A549 (cell line): ENCODE measurements around the gene LARGE2.

Experiments used
- BHLHE40 ChIP-seq: IDR thresholded peaks from 2 replicates; pipeline ENCODE4 v1.6.1; 2012; ENCODE audit warnings: low read depth, low read length, inconsistent platforms
- CEBPB ChIP-seq, 2 experiments: fragments of >200 bp in 1 of 2; sonication (Bioruptor Twin) in 1 of 2; formaldehyde crosslinking in 1 of 2; IDR thresholded peaks; 2 replicates each; pipeline ENCODE4 v1.6.1; 2012 to 2016
- KDM1A ChIP-seq: fragments of 200-600 bp; sonication (generic); IDR thresholded peaks from 2 replicates; pipeline ENCODE4 v1.6.1; 2016; ENCODE audit warnings: low read depth, mild to moderate bottlenecking
- KDM5A ChIP-seq: fragments of 200-600 bp; sonication (generic); IDR thresholded peaks from 2 replicates; pipeline ENCODE4 v1.6.1; 2016; ENCODE audit warnings: antibody characterized with exemption, mild to moderate bottlenecking
- POLR2A ChIP-seq: IDR thresholded peaks from 2 replicates; pipeline ENCODE4 v1.6.1; 2012; ENCODE audit warnings: mild to moderate bottlenecking, low read length
- TF ChIP-seq, protein P1 (sequence below): fragments of >200 bp; sonication (Bioruptor Twin); formaldehyde crosslinking; IDR thresholded peaks from 3 replicates; pipeline ENCODE4 v1.5.1; 2016
- TF ChIP-seq, protein P2 (sequence below): fragments of 200-600 bp; sonication (generic); IDR thresholded peaks from 2 replicates; pipeline ENCODE4 v1.6.1; 2016; ENCODE audit warnings: antibody characterized with exemption, mild to moderate bottlenecking, moderate library complexity
- TF ChIP-seq, protein P3 (sequence below): fragments of 150-350 bp; IDR thresholded peaks from 2 replicates; pipeline ENCODE4 v1.6.1; 2014; ENCODE audit warnings: low read depth, mild to moderate bottlenecking, low read length

DNA sequence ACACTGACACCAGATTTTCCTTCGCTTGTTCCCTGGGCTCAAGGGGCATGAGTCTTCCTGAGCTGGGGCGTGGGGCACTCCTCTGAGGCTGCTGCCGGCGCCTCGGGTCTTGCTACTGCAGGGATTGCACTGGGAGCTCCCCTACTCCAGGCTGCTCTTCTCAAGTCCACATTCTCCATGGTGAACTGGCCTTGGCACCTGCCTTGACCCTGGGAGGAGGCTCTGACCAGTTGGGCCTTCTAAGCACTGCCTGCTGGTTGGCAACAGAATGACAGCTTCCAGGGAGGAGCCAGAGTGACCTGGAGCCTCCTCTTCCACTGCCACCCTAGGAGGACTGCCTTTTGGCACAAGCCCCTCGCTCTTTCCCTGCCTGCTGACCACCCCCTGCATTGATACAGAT lies 24.9 kb upstream of the LARGE2 start:
- no peak for TF ChIP-seq POLR2A
- TF ChIP-seq, protein P1, sequence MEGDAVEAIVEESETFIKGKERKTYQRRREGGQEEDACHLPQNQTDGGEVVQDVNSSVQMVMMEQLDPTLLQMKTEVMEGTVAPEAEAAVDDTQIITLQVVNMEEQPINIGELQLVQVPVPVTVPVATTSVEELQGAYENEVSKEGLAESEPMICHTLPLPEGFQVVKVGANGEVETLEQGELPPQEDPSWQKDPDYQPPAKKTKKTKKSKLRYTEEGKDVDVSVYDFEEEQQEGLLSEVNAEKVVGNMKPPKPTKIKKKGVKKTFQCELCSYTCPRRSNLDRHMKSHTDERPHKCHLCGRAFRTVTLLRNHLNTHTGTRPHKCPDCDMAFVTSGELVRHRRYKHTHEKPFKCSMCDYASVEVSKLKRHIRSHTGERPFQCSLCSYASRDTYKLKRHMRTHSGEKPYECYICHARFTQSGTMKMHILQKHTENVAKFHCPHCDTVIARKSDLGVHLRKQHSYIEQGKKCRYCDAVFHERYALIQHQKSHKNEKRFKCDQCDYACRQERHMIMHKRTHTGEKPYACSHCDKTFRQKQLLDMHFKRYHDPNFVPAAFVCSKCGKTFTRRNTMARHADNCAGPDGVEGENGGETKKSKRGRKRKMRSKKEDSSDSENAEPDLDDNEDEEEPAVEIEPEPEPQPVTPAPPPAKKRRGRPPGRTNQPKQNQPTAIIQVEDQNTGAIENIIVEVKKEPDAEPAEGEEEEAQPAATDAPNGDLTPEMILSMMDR, result no peak
- TF ChIP-seq, protein P2, sequence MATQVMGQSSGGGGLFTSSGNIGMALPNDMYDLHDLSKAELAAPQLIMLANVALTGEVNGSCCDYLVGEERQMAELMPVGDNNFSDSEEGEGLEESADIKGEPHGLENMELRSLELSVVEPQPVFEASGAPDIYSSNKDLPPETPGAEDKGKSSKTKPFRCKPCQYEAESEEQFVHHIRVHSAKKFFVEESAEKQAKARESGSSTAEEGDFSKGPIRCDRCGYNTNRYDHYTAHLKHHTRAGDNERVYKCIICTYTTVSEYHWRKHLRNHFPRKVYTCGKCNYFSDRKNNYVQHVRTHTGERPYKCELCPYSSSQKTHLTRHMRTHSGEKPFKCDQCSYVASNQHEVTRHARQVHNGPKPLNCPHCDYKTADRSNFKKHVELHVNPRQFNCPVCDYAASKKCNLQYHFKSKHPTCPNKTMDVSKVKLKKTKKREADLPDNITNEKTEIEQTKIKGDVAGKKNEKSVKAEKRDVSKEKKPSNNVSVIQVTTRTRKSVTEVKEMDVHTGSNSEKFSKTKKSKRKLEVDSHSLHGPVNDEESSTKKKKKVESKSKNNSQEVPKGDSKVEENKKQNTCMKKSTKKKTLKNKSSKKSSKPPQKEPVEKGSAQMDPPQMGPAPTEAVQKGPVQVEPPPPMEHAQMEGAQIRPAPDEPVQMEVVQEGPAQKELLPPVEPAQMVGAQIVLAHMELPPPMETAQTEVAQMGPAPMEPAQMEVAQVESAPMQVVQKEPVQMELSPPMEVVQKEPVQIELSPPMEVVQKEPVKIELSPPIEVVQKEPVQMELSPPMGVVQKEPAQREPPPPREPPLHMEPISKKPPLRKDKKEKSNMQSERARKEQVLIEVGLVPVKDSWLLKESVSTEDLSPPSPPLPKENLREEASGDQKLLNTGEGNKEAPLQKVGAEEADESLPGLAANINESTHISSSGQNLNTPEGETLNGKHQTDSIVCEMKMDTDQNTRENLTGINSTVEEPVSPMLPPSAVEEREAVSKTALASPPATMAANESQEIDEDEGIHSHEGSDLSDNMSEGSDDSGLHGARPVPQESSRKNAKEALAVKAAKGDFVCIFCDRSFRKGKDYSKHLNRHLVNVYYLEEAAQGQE, result no peak
- TF ChIP-seq KDM1A, result no peak
- no peak for TF ChIP-seq BHLHE40
- TF ChIP-seq KDM5A, result no peak
- TF ChIP-seq CEBPB (IDR thresholded peaks at IDR 0.05), result no peak
- TF ChIP-seq, protein P3, sequence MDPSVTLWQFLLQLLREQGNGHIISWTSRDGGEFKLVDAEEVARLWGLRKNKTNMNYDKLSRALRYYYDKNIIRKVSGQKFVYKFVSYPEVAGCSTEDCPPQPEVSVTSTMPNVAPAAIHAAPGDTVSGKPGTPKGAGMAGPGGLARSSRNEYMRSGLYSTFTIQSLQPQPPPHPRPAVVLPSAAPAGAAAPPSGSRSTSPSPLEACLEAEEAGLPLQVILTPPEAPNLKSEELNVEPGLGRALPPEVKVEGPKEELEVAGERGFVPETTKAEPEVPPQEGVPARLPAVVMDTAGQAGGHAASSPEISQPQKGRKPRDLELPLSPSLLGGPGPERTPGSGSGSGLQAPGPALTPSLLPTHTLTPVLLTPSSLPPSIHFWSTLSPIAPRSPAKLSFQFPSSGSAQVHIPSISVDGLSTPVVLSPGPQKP, result no peak
